GM12874 (cell line): ENCODE data around the gene KRTAP5-7.

Experiments used
- CTCF ChIP-seq: IDR thresholded peaks from 2 replicates; pipeline ENCODE4 v1.5.1; 2011; ENCODE audit warnings: low read depth, mild to moderate bottlenecking, control low read depth, low read length, moderate library complexity; ENCODE audit not compliant: insufficient read depth

Gene KRTAP5-7

GRCh38 chr11:71575723-71576424 lies 48.8 kb downstream of the KRTAP5-7 start:
- no peak for TF ChIP-seq CTCF

GRCh38 chr11:71577469-71578004 lies 50.5 kb downstream of the KRTAP5-7 start:
- TF ChIP-seq CTCF, result no peak
